ENCODE data around the gene LIPF. TPM values are rescaled to one million over a fixed set of nuclear protein-coding genes. Genes with fewer than 3 reads are reported as not detected.

LIPF gene
- total RNA-seq, 1 donor from 2014 or later: not detected

DNA sequence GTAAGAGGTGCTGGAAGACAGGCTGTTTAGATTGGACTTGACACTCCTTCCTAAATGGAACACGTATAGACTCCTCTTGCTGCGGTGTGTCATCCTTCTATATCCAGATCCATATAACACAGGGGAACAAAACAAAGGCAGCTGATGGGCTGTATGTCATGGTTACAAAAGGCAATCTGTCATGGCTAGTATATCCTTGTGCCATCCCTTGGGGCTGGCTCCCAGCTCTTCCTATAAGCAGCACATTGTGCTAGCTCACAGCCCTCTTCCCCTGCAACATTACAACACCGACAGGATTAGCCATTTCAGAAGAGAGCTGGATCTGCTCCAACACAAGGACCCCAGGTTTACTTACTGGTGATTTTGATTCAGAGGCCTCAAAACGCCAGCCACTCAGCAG, 57.1 kb downstream of the LIPF start:
- no peak overlapping the region for H3K4me3 ChIP-seq (ENCODE audit: low read depth, low read length)
- TF ChIP-seq, protein P1, sequence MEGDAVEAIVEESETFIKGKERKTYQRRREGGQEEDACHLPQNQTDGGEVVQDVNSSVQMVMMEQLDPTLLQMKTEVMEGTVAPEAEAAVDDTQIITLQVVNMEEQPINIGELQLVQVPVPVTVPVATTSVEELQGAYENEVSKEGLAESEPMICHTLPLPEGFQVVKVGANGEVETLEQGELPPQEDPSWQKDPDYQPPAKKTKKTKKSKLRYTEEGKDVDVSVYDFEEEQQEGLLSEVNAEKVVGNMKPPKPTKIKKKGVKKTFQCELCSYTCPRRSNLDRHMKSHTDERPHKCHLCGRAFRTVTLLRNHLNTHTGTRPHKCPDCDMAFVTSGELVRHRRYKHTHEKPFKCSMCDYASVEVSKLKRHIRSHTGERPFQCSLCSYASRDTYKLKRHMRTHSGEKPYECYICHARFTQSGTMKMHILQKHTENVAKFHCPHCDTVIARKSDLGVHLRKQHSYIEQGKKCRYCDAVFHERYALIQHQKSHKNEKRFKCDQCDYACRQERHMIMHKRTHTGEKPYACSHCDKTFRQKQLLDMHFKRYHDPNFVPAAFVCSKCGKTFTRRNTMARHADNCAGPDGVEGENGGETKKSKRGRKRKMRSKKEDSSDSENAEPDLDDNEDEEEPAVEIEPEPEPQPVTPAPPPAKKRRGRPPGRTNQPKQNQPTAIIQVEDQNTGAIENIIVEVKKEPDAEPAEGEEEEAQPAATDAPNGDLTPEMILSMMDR (conservative IDR thresholded peaks at IDR 0.05; ENCODE audit: low read depth, low read length): no peak
- DNase-seq (ENCODE audit: low read depth): no peak

DNA sequence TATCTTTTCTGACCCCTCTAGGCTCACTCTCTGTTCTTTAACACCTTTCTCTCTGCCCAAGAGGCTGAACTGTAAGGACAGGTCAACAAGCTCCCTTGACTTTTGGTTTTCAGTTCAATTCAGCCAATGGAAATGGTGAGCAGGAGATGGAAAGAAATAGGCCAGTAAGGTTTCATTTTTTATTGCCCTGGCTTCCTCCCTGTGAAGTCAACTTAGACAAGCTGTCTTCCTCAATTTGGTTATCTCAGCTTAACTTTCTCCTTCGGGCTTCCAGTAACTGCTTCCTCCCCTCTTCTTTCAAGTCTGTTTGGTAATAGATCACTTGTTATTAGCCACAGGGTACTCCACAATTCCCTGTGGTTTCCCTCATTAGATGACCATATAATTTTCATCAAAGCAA, 61.6 kb downstream of the LIPF start:
- DNase-seq (ENCODE audit: low read depth): no peak
- no peak overlapping the region for H3K4me3 ChIP-seq (ENCODE audit: low read depth, low read length)
- TF ChIP-seq, protein P1 (conservative IDR thresholded peaks at IDR 0.05; ENCODE audit: low read depth, low read length): no peak

DNA sequence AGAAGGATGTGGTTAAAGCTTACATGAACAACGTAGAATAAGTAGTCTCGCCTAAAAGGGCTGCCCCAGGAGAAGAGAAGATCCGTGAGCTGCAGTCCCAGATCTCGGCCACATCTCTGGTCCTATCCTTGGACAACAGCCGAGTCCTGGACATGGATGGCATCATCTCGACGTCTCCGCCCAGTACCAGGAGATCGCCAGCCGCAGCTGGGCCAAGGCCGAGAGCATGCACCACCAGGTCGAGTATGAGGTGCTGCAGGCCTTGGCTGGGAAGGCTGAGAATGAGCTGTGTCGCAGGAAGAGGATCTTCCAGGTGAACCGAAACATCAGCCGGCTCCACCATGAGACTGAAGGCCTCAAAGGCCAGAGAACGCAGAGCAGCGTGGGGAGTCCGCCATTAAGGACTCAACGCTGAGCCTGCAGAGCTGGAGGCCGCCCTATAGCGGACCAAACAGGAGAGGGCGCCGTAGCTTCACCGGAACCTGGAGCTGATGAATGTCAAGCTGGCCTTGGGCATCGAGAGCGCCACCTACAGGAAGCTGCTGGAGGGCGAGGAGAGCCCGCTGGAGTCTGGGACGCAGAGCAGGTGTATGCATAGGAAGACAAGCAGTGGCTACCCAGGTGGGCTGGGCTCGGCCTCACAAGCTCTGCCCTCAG, 64.0 kb downstream of the LIPF start:
- TF ChIP-seq, protein P1 (conservative IDR thresholded peaks at IDR 0.05; ENCODE audit: low read depth, low read length): peak; percentile 31
- H3K4me3 ChIP-seq (ENCODE audit: low read depth, low read length): no peak overlapping the region
- DNase-seq (ENCODE audit: low read depth): no peak

Other genes with a start within 250 kb of the LIPF start
- gene RNLS, start 81.1 kb upstream of the LIPF start, total RNA-seq: 7.1 and 9.7 TPM in 2 replicates
- not detected in 2 replicates for gene LIPJ, start 77.7 kb upstream of the LIPF start, total RNA-seq
- gene LIPK, start 41.8 kb downstream of the LIPF start, total RNA-seq: not detected in 2 replicates
- gene LIPN, start 95.6 kb downstream of the LIPF start, total RNA-seq: not detected in 2 replicates
- gene LIPM, start 138.3 kb downstream of the LIPF start, total RNA-seq: not detected in 2 replicates
- gene ANKRD22, start 187.4 kb downstream of the LIPF start, total RNA-seq: 0.12 and 1.8 TPM in 2 replicates
- 9.9 and 19.2 TPM in 2 replicates for gene STAMBPL1, start 215.8 kb downstream of the LIPF start, total RNA-seq

Measured in epithelial cell of proximal tubule (primary cell).